ENCODE data around the gene IL26. TPM values are rescaled to one million over a fixed set of nuclear protein-coding genes. Genes with fewer than 3 reads are reported as not detected.

The IL26 gene
- total and polyA plus RNA-seq, 2 of the 4 experiments (the other 2 are of a cell fraction), result not detected

- Histone ChIP-seq H2BK120ac (ENCODE audit: low read depth, low read length) (no peak overlapping the region), H3K14ac (replicated peaks; ENCODE audit: low read depth, low read length) (no peak overlapping the region), H2BK15ac (ENCODE audit: low read depth, low read length) (no peak overlapping the region), H3K4me3 (ENCODE audit: insufficient read depth, low read depth, low read length) (no peak overlapping the region), H3K79me1 (ENCODE audit: low read depth in 1 of 2, low read length in 2 of 2) (no peaks in the 10 kb centered on the region), H3K4me2 (ENCODE audit: low read depth, low read length) (no peak overlapping the region), H3K9me1 (ENCODE audit: insufficient read depth, low read length) (no peaks in the 10 kb centered on the region), H2BK5ac (ENCODE audit: low read depth, low read length, poor library complexity, severe bottlenecking) (no peak overlapping the region), H4K5ac (ENCODE audit: low read depth, low read length) (no peak overlapping the region), H2AFZ (replicated peaks; ENCODE audit: low read length, poor library complexity) (no peak overlapping the region), H2BK20ac (ENCODE audit: low read depth, low read length) (no peak overlapping the region), H3K18ac (ENCODE audit: low read depth, low read length) (no peak overlapping the region), H3K27me3 (ENCODE audit: control insufficient read depth, insufficient read depth, low read length) (peaks cover 8% of the 10 kb centered on the region; the same call in 1 of the 2 replicates), H3K9ac (ENCODE audit: low read depth, low read length) (no peak overlapping the region), H3K9me3 (ENCODE audit: control insufficient read depth, insufficient read depth, low read length) (no peaks in the 10 kb centered on the region), H2AK5ac (ENCODE audit: low read depth, low read length) (no peak overlapping the region), H3K56ac (ENCODE audit: extremely low read depth, insufficient read depth, low read length) (no peak overlapping the region), H4K8ac (ENCODE audit: low read depth in 2 of 2, low read length in 2 of 2) (no peak overlapping the region), H3K27ac (ENCODE audit: insufficient read depth, low read length) (no peak overlapping the region), H3K23ac (ENCODE audit: low read depth, low read length) (no peak overlapping the region), H4K91ac (ENCODE audit: insufficient read depth, low read depth, low read length) (no peak overlapping the region), H2AK9ac (replicated peaks; ENCODE audit: low read depth, low read length, poor library complexity) (no peak overlapping the region), H3K4ac (ENCODE audit: low read depth, low read length) (no peak overlapping the region), H3K4me1 (ENCODE audit: control insufficient read depth, insufficient read depth, low read length) (peaks cover 2% of the 10 kb centered on the region), H4K20me1 (ENCODE audit: insufficient read depth, low read length) (no peaks in the 10 kb centered on the region), H3K36me3 (ENCODE audit: control insufficient read depth, insufficient read depth, low read length) (no peaks in the 10 kb centered on the region)
- in situ Hi-C loops (cut with MboI; ENCODE audit: low sequenced_read_pairs) (no loop called here), intact Hi-C loops (cut with micrococcal nuclease) (no loop called here), dilution Hi-C loops (cut with HindIII; ENCODE audit: low sequenced_read_pairs, unreplicated experiment) (no loop called here)
- WGBS, 2 experiments (ENCODE audit: extremely low coverage in 2 of 2, insufficient read length in 1 of 2), result no CpG with 5 or more reads among the region's 2 CpGs
- BruUV-seq (replicated peaks), result no TSS peak
- ATAC-seq (ENCODE audit: low read depth) (no peak), DNase-seq (no peak)
- TF ChIP-seq FOS (IDR thresholded peaks at IDR 0.05; ENCODE audit: low read depth, low read length) (no peak), USF2 (IDR thresholded peaks at IDR 0.05; ENCODE audit: low read depth, low read length) (no peak), MXI1 (IDR thresholded peaks at IDR 0.05; ENCODE audit: borderline replicate concordance, low read depth, low read length) (no peak), POLR2A (IDR thresholded peaks at IDR 0.05; ENCODE audit: low read depth, low read length) (no peak), CEBPB (IDR thresholded peaks at IDR 0.05; ENCODE audit: low read depth, low read length) (no peak), RFX5 (IDR thresholded peaks at IDR 0.05; ENCODE audit: low read depth, low read length) (no peak), RCOR1 (IDR thresholded peaks at IDR 0.05; ENCODE audit: insufficient replicate concordance, low read length) (no peak), MAFK (IDR thresholded peaks at IDR 0.05; ENCODE audit: low read depth, low read length) (no peak), BHLHE40 (IDR thresholded peaks at IDR 0.05; ENCODE audit: low read depth, low read length) (no peak), ELK1 (IDR thresholded peaks at IDR 0.05; ENCODE audit: borderline replicate concordance, low read depth, low read length) (no peak), NFE2L2 (IDR thresholded peaks at IDR 0.05; ENCODE audit: low read depth, low read length) (no peak), CHD1 (IDR thresholded peaks at IDR 0.05; ENCODE audit: low read depth, low read length) (no peak), SMC3 (IDR thresholded peaks at IDR 0.05; ENCODE audit: low read depth, low read length) (no peak), RAD21 (IDR thresholded peaks at IDR 0.05; ENCODE audit: low read length) (no peak), CTCF (conservative IDR thresholded peaks at IDR 0.05; ENCODE audit: low read depth, low read length) (no peak), MAZ (IDR thresholded peaks at IDR 0.05; ENCODE audit: borderline replicate concordance, low read depth, low read length) (no peak)
- ChIA-PET CTCF (interaction anchor here (1.1 kb wide), 1 partner anchor 12 kb away, joined by 3 read pairs; no protein-coding TSS in a partner anchor), POLR2A (ENCODE audit: unreplicated experiment) (no interaction called here)
These were observed 8.5 kb upstream of the IL26 start for GRCh38 chr12:68234140-68234539.
